ACC112 (cell line): ENCODE data around the gene CASP8AP2.
"Not testable (repeated sequence)": the region's sequence is repeated elsewhere in the genome, so short reads cannot be mapped to it uniquely, and the experiment has no call there.

Source experiments
- H2AFZ ChIP-seq: fragments of 200-600 bp; sonication (generic); one replicate; pipeline ENCODE4 v1.6.0; 2017; ENCODE audit warnings: antibody characterized with exemption, low read length; ENCODE audit not compliant: unreplicated experiment
- H3K27ac ChIP-seq: fragments of 200-600 bp; sonication (generic); 2 replicates; pipeline ENCODE4 v1.5.1; 2014; ENCODE audit warnings: low read depth, mild to moderate bottlenecking, antibody characterized with exemption, low read length, moderate library complexity
- H3K27me3 ChIP-seq: fragments of 200-600 bp; sonication (generic); 2 replicates; pipeline ENCODE4 v1.6.1; 2014; ENCODE audit warnings: mild to moderate bottlenecking, antibody characterized with exemption, low read length, moderate library complexity, mixed read lengths; ENCODE audit not compliant: insufficient read depth
- H3K36me3 ChIP-seq: fragments of 200-600 bp; sonication (generic); 2 replicates; pipeline ENCODE4 v1.6.1; 2016; ENCODE audit warnings: mild to moderate bottlenecking, antibody characterized with exemption, low read length, moderate library complexity, mixed read lengths; ENCODE audit not compliant: insufficient read depth
- H3K4me1 ChIP-seq: fragments of 200-600 bp; sonication (generic); one replicate; pipeline ENCODE4 v1.6.1; 2016; ENCODE audit warnings: low read length, mixed read lengths; ENCODE audit not compliant: insufficient read depth, unreplicated experiment, control insufficient read depth
- H3K4me3 ChIP-seq: fragments of 200-600 bp; sonication (generic); 2 replicates; pipeline ENCODE4 v1.5.1; 2014; ENCODE audit warnings: mild to moderate bottlenecking, low read depth, low read length
- H3K79me2 ChIP-seq: fragments of 200-600 bp; sonication (generic); one replicate; pipeline ENCODE4 v1.6.0; 2016; ENCODE audit warnings: low read length; ENCODE audit not compliant: control insufficient read depth, unreplicated experiment, insufficient read depth

CASP8AP2 gene

GRCh38 chr6:89843070-89843469 is 13.4 kb downstream of the CASP8AP2 start:
- H3K36me3 ChIP-seq, result peaks cover 8% of the 10 kb centered on the region
- no peak overlapping the region for H2AFZ ChIP-seq
- peaks cover 17% of the 10 kb centered on the region for H3K4me1 ChIP-seq
- no peak overlapping the region for H3K27ac ChIP-seq
- peaks cover 47% of the 10 kb centered on the region for H3K79me2 ChIP-seq
- no peaks in the 10 kb centered on the region for H3K27me3 ChIP-seq
- no peak overlapping the region for H3K4me3 ChIP-seq

- not testable (repeated sequence) for H3K4me3 ChIP-seq, H3K27me3 ChIP-seq, H2AFZ ChIP-seq, H3K27ac ChIP-seq, H3K36me3 ChIP-seq
- peaks cover 37% of the 10 kb centered on the region for H3K79me2 ChIP-seq
- H3K4me1 ChIP-seq, result peaks cover 11% of the 10 kb centered on the region
Measured at GRCh38 chr6:89847513-89847912, 17.8 kb downstream of the CASP8AP2 start.

- peaks cover 7% of the 10 kb centered on the region for H3K36me3 ChIP-seq
- no peak overlapping the region for H3K27ac ChIP-seq
- H3K4me3 ChIP-seq, result no peak overlapping the region
Measured at GRCh38 chr6:89853068-89853467, 23.4 kb downstream of the CASP8AP2 start.

GRCh38 chr6:89858041-89858440 is 28.4 kb downstream of the CASP8AP2 start:
- Histone ChIP-seq H3K4me3 (no peak overlapping the region), H3K4me1 (no peaks in the 10 kb centered on the region), H3K27me3 (no peaks in the 10 kb centered on the region), H3K79me2 (no peaks in the 10 kb centered on the region), H3K36me3 (peaks cover 33% of the 10 kb centered on the region), H2AFZ (no peak overlapping the region), H3K27ac (no peak overlapping the region)

More at GRCh38 chr6:89853068-89853467, 23.4 kb downstream of the CASP8AP2 start:
- H3K27me3 ChIP-seq, result no peaks in the 10 kb centered on the region
- no peaks in the 10 kb centered on the region for H3K4me1 ChIP-seq
- H2AFZ ChIP-seq, result no peak overlapping the region
- peaks cover 8% of the 10 kb centered on the region for H3K79me2 ChIP-seq

GRCh38 chr6:89859744-89860143 is 30.1 kb downstream of the CASP8AP2 start:
- Histone ChIP-seq H3K36me3 (peaks cover 47% of the 10 kb centered on the region), H3K79me2 (no peaks in the 10 kb centered on the region), H2AFZ (no peak overlapping the region), H3K4me3 (no peak overlapping the region), H3K27ac (no peak overlapping the region), H3K27me3 (no peaks in the 10 kb centered on the region), H3K4me1 (no peaks in the 10 kb centered on the region)

DNA sequence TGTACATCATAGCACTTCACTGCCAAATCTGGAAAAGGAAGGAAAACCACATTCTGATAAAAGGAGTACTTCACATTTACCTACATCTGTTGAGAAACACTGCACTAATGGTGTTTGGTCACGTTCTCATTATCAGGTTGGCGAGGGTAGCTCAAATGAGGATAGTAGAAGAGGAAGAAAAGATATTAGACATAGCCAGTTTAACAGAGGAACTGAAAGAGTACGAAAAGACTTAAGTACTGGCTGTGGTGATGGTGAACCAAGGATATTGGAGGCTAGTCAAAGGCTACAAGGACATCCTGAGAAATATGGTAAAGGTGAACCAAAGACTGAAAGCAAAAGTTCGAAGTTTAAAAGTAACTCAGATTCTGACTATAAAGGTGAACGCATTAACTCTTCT is 32.6 kb downstream of the CASP8AP2 start:
- Histone ChIP-seq H2AFZ (no peak overlapping the region), H3K4me3 (no peak overlapping the region), H3K79me2 (no peaks in the 10 kb centered on the region), H3K27ac (no peak overlapping the region), H3K36me3 (peaks cover 54% of the 10 kb centered on the region), H3K27me3 (no peaks in the 10 kb centered on the region), H3K4me1 (no peaks in the 10 kb centered on the region)

DNA sequence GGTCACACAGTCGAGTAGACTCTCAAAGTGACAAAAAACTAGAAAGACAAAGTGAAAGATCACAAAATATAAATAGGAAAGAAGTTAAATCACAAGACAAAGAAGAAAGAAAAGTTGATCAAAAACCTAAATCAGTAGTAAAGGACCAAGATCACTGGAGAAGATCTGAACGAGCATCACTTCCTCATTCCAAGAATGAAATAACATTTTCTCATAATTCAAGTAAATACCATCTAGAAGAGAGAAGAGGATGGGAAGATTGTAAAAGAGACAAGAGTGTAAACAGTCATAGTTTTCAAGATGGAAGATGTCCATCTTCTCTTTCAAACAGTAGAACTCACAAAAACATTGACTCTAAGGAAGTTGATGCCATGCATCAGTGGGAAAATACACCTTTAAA is 33.0 kb downstream of the CASP8AP2 start:
- H3K4me3 ChIP-seq, result no peak overlapping the region
- no peak overlapping the region for H3K27ac ChIP-seq
- H3K36me3 ChIP-seq, result peaks cover 58% of the 10 kb centered on the region
- H3K4me1 ChIP-seq, result no peaks in the 10 kb centered on the region
- H3K79me2 ChIP-seq, result no peaks in the 10 kb centered on the region
- H3K27me3 ChIP-seq, result no peaks in the 10 kb centered on the region
- no peak overlapping the region for H2AFZ ChIP-seq

DNA sequence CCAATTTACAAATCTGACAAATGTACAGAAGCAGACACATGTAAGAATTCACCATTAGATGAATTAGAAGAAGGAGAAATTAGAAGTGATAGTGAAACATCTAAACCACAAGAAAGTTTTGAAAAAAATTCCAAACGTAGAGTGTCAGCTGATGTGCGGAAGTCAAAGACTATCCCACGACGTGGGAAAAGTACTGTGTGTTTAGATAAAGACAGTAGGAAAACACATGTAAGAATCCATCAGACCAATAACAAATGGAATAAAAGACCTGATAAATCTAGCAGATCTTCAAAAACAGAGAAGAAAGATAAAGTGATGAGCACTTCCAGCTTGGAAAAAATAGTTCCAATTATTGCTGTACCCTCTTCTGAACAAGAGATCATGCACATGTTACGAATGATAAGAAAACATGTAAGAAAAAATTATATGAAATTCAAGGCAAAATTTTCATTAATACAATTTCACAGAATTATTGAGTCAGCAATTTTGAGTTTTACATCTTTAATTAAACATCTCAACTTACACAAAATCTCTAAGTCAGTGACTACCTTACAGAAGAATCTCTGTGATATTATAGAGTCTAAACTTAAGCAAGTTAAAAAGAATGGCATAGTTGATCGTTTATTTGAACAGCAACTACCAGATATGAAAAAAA is 36.5 kb downstream of the CASP8AP2 start:
- Histone ChIP-seq H3K4me3 (no peak overlapping the region), H3K4me1 (no peaks in the 10 kb centered on the region), H2AFZ (no peak overlapping the region), H3K79me2 (no peaks in the 10 kb centered on the region), H3K27ac (no peak overlapping the region), H3K27me3 (no peaks in the 10 kb centered on the region), H3K36me3 (peaks cover 54% of the 10 kb centered on the region)

DNA sequence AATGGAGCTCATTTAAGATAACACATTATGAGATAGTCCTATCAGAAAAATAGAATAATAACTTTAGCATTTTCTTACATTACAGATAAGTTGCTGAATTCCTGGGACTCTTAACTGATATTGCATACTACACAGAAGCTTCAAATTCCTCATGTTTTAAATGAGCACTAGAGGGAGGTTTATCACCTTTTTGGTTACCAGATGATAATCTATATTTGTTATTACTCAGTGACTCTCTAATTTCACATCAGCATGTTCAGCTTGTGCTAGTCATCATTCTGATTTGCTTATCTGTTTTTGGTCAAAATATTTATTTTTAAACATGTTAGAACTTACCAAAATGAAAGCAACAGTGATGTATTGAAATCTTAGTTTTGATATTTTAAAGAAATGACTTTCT is 44.0 kb downstream of the CASP8AP2 start:
- Histone ChIP-seq H3K79me2 (no peaks in the 10 kb centered on the region), H2AFZ (no peak overlapping the region), H3K27me3 (no peaks in the 10 kb centered on the region), H3K4me1 (no peaks in the 10 kb centered on the region), H3K27ac (no peak overlapping the region), H3K4me3 (no peak overlapping the region), H3K36me3 (peaks cover 13% of the 10 kb centered on the region)

DNA sequence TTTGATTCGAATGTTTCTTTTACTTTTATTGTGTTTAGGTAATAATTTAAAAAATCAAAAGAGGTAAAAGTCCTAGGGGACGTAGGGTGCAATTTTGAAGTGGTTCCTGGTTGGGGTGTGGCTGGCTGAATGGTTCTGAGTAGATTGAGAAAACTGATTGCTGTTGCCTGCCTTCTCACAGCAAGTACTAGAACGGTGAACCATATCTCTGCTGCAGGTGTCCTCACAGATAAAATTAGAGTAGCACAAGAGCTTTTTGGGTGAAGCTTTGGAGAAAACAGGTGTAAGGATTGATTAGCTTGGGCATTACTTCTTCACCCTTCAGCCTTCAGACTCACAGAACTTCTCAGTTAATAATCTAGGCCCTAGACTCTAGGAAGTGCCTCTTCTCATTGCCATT is 44.8 kb downstream of the CASP8AP2 start:
- no peaks in the 10 kb centered on the region for H3K27me3 ChIP-seq
- peaks cover 13% of the 10 kb centered on the region for H3K36me3 ChIP-seq
- H3K4me1 ChIP-seq, result no peaks in the 10 kb centered on the region
- H3K27ac ChIP-seq, result no peak overlapping the region
- no peaks in the 10 kb centered on the region for H3K79me2 ChIP-seq
- no peak overlapping the region for H3K4me3 ChIP-seq
- H2AFZ ChIP-seq, result no peak overlapping the region

DNA sequence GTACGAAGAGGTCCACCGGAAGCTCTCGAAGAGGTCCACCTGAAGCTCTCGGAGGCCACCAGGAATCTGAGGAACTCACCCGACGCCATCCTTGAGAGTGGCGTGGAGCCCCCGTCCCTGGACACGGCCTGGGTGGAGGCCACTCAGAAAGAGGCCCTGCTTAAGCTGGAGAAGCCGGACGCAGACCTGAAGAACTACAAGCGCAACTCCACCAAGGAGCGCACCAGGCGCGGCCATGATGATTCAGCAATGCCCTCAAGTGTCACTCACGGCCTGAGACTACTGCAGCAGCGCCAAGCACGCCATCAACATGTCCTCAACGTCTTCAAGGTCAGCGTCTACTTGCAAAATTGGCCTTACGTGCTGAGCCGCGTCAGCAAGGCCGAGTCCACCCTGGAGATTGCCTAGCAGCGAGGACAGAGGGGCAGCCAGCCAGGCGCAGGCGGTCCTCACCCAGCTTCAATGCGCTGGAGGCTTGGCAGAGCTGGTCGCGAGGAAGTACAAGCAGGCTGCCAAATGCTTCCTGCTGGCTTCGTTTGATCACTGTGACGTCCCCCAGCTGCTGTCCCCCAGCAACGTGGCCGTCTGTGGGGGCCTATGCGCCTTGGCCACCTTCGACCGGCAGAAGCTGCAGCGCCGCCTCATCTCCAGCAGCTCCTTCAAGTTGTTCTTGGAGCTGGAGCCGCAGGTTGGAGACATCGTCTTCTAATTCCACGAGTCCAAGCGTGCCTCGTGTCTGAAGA is 56.9 kb downstream of the CASP8AP2 start:
- Histone ChIP-seq H2AFZ (no peak overlapping the region), H3K4me1 (no peaks in the 10 kb centered on the region), H3K36me3 (no peaks in the 10 kb centered on the region), H3K79me2 (no peaks in the 10 kb centered on the region), H3K4me3 (no peak overlapping the region), H3K27me3 (peaks cover 43% of the 10 kb centered on the region), H3K27ac (no peak overlapping the region)
